ENCODE results near the gene TSHZ2.

DNA sequence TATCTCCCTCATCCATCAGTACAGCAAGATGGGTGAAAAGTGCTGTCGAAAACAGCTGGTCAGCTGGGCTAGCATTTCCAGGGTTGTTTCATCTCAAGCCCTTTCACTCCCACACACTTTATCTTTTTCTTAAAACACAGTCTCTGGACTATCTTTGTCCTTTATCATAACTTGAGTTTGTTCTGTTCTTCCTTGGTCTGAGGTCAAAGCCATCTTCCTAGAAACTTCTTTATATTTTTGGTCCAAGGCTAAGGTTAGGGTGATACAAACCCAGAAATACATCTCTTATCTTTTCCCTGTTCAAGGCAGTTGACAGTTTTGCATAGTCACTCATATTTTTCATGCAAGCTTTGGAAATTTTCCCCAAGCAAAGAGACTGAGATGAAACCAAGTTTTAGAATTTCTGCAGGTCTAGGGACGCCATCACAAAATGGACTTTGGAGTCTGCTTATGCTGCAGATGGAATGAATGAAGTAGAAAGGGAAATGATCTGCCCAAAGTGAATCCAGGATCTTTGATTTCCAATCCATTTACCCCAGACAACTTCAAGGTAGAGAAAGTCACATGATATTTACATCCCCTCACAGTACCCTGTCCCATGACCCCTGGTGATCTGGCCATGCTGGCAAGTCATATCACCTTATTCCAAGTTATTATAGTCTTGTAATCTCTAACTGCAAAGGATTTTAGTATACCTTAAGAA lies 324.4 kb downstream of the TSHZ2 start:
- no peak for TF ChIP-seq EZH2phosphoT487 (IDR thresholded peaks at IDR 0.05; ENCODE audit: low read depth, severe bottlenecking, unreplicated experiment)
- TF ChIP-seq, protein P1, sequence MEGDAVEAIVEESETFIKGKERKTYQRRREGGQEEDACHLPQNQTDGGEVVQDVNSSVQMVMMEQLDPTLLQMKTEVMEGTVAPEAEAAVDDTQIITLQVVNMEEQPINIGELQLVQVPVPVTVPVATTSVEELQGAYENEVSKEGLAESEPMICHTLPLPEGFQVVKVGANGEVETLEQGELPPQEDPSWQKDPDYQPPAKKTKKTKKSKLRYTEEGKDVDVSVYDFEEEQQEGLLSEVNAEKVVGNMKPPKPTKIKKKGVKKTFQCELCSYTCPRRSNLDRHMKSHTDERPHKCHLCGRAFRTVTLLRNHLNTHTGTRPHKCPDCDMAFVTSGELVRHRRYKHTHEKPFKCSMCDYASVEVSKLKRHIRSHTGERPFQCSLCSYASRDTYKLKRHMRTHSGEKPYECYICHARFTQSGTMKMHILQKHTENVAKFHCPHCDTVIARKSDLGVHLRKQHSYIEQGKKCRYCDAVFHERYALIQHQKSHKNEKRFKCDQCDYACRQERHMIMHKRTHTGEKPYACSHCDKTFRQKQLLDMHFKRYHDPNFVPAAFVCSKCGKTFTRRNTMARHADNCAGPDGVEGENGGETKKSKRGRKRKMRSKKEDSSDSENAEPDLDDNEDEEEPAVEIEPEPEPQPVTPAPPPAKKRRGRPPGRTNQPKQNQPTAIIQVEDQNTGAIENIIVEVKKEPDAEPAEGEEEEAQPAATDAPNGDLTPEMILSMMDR (IDR thresholded peaks at IDR 0.05; ENCODE audit: poor library complexity): no peak
